IMR-90 (cell line): ENCODE results near the gene RBFOX2. TPM values are rescaled to one million over a fixed set of nuclear protein-coding genes. Genes with fewer than 3 reads are reported as not detected.

Experiments
- ATAC-seq: fragments of 200-7000 bp; cut with Tn5 transposase; 2 replicates; pipeline ENCODE4 v1.9.1; 2020; ENCODE audit warnings: low read depth, mild to moderate bottlenecking, moderate library complexity
- BruUV-seq: library from RNA; stranded (reverse); fragments of 400-500 nt; replicated peaks from 2 replicates; lab custom pipeline; 2021; lab: Mats Ljungman, UMichigan
- CTCF ChIA-PET: fragments of 300-600 bp; formaldehyde crosslinking; extraction: SDS; loops from one replicate; lab custom pipeline; 2021; ENCODE audit warnings: antibody characterized with exemption; lab: Yijun Ruan, JAX
- POLR2A ChIA-PET: fragments of 300-600 bp; sonication (Branson Sonifier 250); formaldehyde crosslinking; loops from one replicate; lab custom pipeline; 2022; ENCODE audit warnings: antibody characterized with exemption; ENCODE audit not compliant: unreplicated experiment; lab: Charles Lee
- DNase-seq: peaks from one replicate; pipeline ENCODE4 v3.0.0; 2013
- H2AFZ ChIP-seq: replicated peaks from 2 replicates; pipeline ENCODE3; 2013; ENCODE audit warnings: low read length, mild to moderate bottlenecking; ENCODE audit not compliant: poor library complexity
- H2AK5ac ChIP-seq: 2 replicates; pipeline ENCODE4 v1.6.1; 2013; ENCODE audit warnings: low read depth, low read length, inconsistent platforms
- H2AK9ac ChIP-seq: replicated peaks from 2 replicates; pipeline ENCODE3; 2013; ENCODE audit warnings: mild to moderate bottlenecking, low read depth, low read length, moderate library complexity; ENCODE audit not compliant: poor library complexity
- H2BK120ac ChIP-seq: 2 replicates; pipeline ENCODE4 v1.6.1; 2013; ENCODE audit warnings: low read depth, low read length, inconsistent platforms
- H2BK15ac ChIP-seq: 3 replicates; pipeline ENCODE4 v1.6.1; 2013; ENCODE audit warnings: low read depth, low read length, inconsistent platforms
- H2BK20ac ChIP-seq: 2 replicates; pipeline ENCODE4 v1.6.1; 2013; ENCODE audit warnings: low read depth, mild to moderate bottlenecking, inconsistent platforms, low read length, moderate library complexity
- H2BK5ac ChIP-seq: 2 replicates; pipeline ENCODE4 v1.6.1; 2013; ENCODE audit warnings: mild to moderate bottlenecking, low read depth, low read length, inconsistent platforms; ENCODE audit not compliant: poor library complexity, severe bottlenecking
- H3K14ac ChIP-seq: replicated peaks from 2 replicates; pipeline ENCODE4 v1.6.1; 2013; ENCODE audit warnings: low read depth, low read length, inconsistent platforms
- H3K18ac ChIP-seq: 2 replicates; pipeline ENCODE4 v1.6.1; 2013; ENCODE audit warnings: low read depth, low read length, control low read depth
- H3K23ac ChIP-seq: 2 replicates; pipeline ENCODE4 v1.6.1; 2013; ENCODE audit warnings: low read depth, low read length, inconsistent platforms
- H3K27ac ChIP-seq: 2 replicates; pipeline ENCODE4 v1.5.1; 2013; ENCODE audit warnings: mild to moderate bottlenecking, control low read depth, low read length; ENCODE audit not compliant: insufficient read depth
- H3K27me3 ChIP-seq: 2 replicates; pipeline ENCODE4 v1.6.1; 2013; ENCODE audit warnings: low read length; ENCODE audit not compliant: control insufficient read depth, insufficient read depth
- H3K36me3 ChIP-seq: 2 replicates; pipeline ENCODE4 v1.6.1; 2013; ENCODE audit warnings: low read length, mixed read lengths; ENCODE audit not compliant: control insufficient read depth, insufficient read depth
- H3K4ac ChIP-seq: 2 replicates; pipeline ENCODE4 v1.6.1; 2013; ENCODE audit warnings: low read depth, low read length, inconsistent platforms
- H3K4me1 ChIP-seq: 2 replicates; pipeline ENCODE4 v1.6.1; 2013; ENCODE audit warnings: low read length, mixed read lengths; ENCODE audit not compliant: control insufficient read depth, insufficient read depth
- H3K4me2 ChIP-seq: 2 replicates; pipeline ENCODE4 v1.6.1; 2013; ENCODE audit warnings: low read depth, mild to moderate bottlenecking, control low read depth, low read length, moderate library complexity
- H3K4me3 ChIP-seq: 2 replicates; pipeline ENCODE4 v1.5.1; 2013; ENCODE audit warnings: low read depth, mild to moderate bottlenecking, control low read depth, low read length, moderate library complexity; ENCODE audit not compliant: insufficient read depth
- H3K56ac ChIP-seq: 2 replicates; pipeline ENCODE4 v1.6.1; 2013; ENCODE audit warnings: low read length, inconsistent platforms; ENCODE audit not compliant: insufficient read depth; ENCODE audit errors: extremely low read depth
- H3K79me1 ChIP-seq, 2 experiments: 2 replicates each; pipeline ENCODE4 v1.6.1; 2013; ENCODE audit warnings: low read length in 2 of 2, inconsistent platforms in 1 of 2, low read depth in 1 of 2
- H3K9ac ChIP-seq: 2 replicates; pipeline ENCODE4 v1.6.1; 2013; ENCODE audit warnings: low read depth, low read length, control low read depth
- H3K9me1 ChIP-seq: 2 replicates; pipeline ENCODE4 v1.6.1; 2013; ENCODE audit warnings: low read length, inconsistent platforms; ENCODE audit not compliant: insufficient read depth
- H3K9me3 ChIP-seq: 2 replicates; pipeline ENCODE4 v1.6.1; 2013; ENCODE audit warnings: low read length; ENCODE audit not compliant: control insufficient read depth, insufficient read depth
- H4K20me1 ChIP-seq: 2 replicates; pipeline ENCODE4 v1.6.1; 2013; ENCODE audit warnings: low read length, inconsistent platforms; ENCODE audit not compliant: insufficient read depth
- H4K5ac ChIP-seq: 2 replicates; pipeline ENCODE4 v1.6.1; 2013; ENCODE audit warnings: mild to moderate bottlenecking, low read depth, low read length, control low read depth
- H4K8ac ChIP-seq, 2 experiments: 2 replicates each; pipeline ENCODE4 v1.6.1; 2013; ENCODE audit warnings: low read depth in 2 of 2, low read length in 2 of 2, control low read depth in 1 of 2, inconsistent platforms in 1 of 2
- H4K91ac ChIP-seq: 2 replicates; pipeline ENCODE4 v1.6.1; 2013; ENCODE audit warnings: low read depth, low read length, inconsistent platforms; ENCODE audit not compliant: insufficient read depth
- BHLHE40 ChIP-seq: fragments of 150-350 bp; IDR thresholded peaks from 2 replicates; pipeline ENCODE4 v1.6.1; 2016; ENCODE audit warnings: mild to moderate bottlenecking, low read depth, low read length
- CEBPB ChIP-seq: IDR thresholded peaks from 2 replicates; pipeline ENCODE4 v1.6.1; 2012; ENCODE audit warnings: low read depth, low read length, improper control_type of control experiment
- CHD1 ChIP-seq: IDR thresholded peaks from 2 replicates; pipeline ENCODE4 v1.6.1; 2012; ENCODE audit warnings: low read depth, low read length, improper control_type of control experiment
- FOS ChIP-seq: fragments of 150-350 bp; IDR thresholded peaks from 2 replicates; pipeline ENCODE4 v1.6.1; 2016; ENCODE audit warnings: low read depth, low read length
- MAFK ChIP-seq: IDR thresholded peaks from 2 replicates; pipeline ENCODE4 v1.6.1; 2012; ENCODE audit warnings: low read depth, low read length, improper control_type of control experiment
- MAZ ChIP-seq: IDR thresholded peaks from 2 replicates; pipeline ENCODE4 v1.6.1; 2012; ENCODE audit warnings: low read depth, mild to moderate bottlenecking, low read length, improper control_type of control experiment, moderate library complexity, borderline replicate concordance
- MXI1 ChIP-seq: IDR thresholded peaks from 2 replicates; pipeline ENCODE4 v1.6.1; 2012; ENCODE audit warnings: low read depth, mild to moderate bottlenecking, low read length, moderate library complexity, borderline replicate concordance
- NFE2L2 ChIP-seq: fragments of 150-350 bp; IDR thresholded peaks from 2 replicates; pipeline ENCODE4 v1.6.1; 2016; ENCODE audit warnings: low read depth, mild to moderate bottlenecking, low read length
- POLR2A ChIP-seq: IDR thresholded peaks from 2 replicates; pipeline ENCODE4 v1.6.1; 2012; ENCODE audit warnings: mild to moderate bottlenecking, low read depth, low read length
- RAD21 ChIP-seq: IDR thresholded peaks from 2 replicates; pipeline ENCODE4 v1.6.1; 2012; ENCODE audit warnings: low read length, improper control_type of control experiment
- RFX5 ChIP-seq: IDR thresholded peaks from 2 replicates; pipeline ENCODE4 v1.8.0; 2012; ENCODE audit warnings: low read depth, mild to moderate bottlenecking, low read length, moderate library complexity
- SMC3 ChIP-seq: fragments of 150-350 bp; IDR thresholded peaks from 2 replicates; pipeline ENCODE4 v1.6.1; 2016; ENCODE audit warnings: low read depth, mild to moderate bottlenecking, antibody characterized with exemption, low read length, moderate library complexity
- WGBS, 2 experiments: methylation state at CpG; one replicate each; pipeline versions ENCODE4 v1.1.5 to v1.1.7; 2013; ENCODE audit warnings: missing lambda C conversion rate in 2 of 2; ENCODE audit not compliant: insufficient read length in 1 of 2; ENCODE audit errors: extremely low coverage in 2 of 2; 5-methylcytosine and 5-hydroxymethylcytosine counted together
- dilution Hi-C: fragments of 300-500 bp; cut with HindIII; formaldehyde crosslinking; loops from one replicate; pipeline ENCODE4 v1.14.3; 2018; ENCODE audit warnings: low sequenced_read_pairs; ENCODE audit not compliant: unreplicated experiment
- in situ Hi-C: fragments of 300-500 bp; cut with MboI; formaldehyde crosslinking; loops from 3 replicates; pipeline ENCODE4 v1.14.3; 2019; ENCODE audit warnings: low sequenced_read_pairs, inconsistent platforms, mixed read lengths
- intact Hi-C: fragments of 100-400 bp; cut with micrococcal nuclease; formaldehyde crosslinking; loops from 2 replicates; pipeline ENCODE4 v1.10.0; 2022
- polyA plus RNA-seq, 3 experiments: library from polyadenylated mRNA; depleted of rRNA; stranded (reverse); fragments of >200 nt; gene quantifications; 2 replicates each; pipeline ENCODE4 v1.2.3, GENCODE V29; 2012; ENCODE audit warnings: low replicate concordance in 1 of 3
- total RNA-seq: library from RNA; depleted of rRNA; stranded (reverse); fragments of >200 nt; gene quantifications from 2 replicates; pipeline ENCODE4 v1.2.3, GENCODE V29; 2012
- TF ChIP-seq, protein P1 (sequence below): conservative IDR thresholded peaks from 2 replicates; pipeline ENCODE4 v1.5.1; 2012; ENCODE audit warnings: mild to moderate bottlenecking, low read depth, low read length, improper control_type of control experiment
- TF ChIP-seq, protein P2 (sequence below): fragments of 150-350 bp; IDR thresholded peaks from 2 replicates; pipeline ENCODE4 v1.6.1; 2017; ENCODE audit warnings: mild to moderate bottlenecking, antibody characterized with exemption, low read length, low read depth
- TF ChIP-seq, protein P3 (sequence below): fragments of 150-350 bp; IDR thresholded peaks from 2 replicates; pipeline ENCODE4 v1.6.1; 2016; ENCODE audit warnings: low read depth, mild to moderate bottlenecking, low read length, moderate library complexity, borderline replicate concordance

The RBFOX2 gene
- total and polyA plus RNA-seq, 2 of the 4 experiments (the other 2 are of a cell fraction), result 146 to 178 TPM

DNA sequence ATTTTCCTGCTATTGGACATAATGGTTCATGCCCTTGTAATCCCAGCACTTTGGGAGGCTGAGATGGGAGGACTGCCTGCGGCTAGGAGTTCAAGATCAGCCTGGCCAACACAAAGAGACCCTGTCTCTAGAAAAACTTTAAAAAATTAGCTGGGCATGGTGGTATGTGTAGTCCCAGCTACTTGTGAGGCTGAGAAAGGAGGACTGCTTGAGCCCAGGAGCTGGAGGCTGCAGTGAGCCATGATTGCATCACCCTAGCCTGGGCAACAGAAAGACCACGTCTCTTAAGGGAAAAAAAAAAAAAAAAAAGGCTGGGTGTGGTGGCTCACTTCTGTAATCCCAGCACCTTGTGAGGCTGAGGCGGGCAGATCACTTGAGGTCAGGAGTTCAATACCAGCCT, 217.0 kb downstream of the RBFOX2 start:
- H3K56ac ChIP-seq, result no peak overlapping the region
- dilution Hi-C loops, result no loop called here
- H3K4me2 ChIP-seq, result no peak overlapping the region
- no peak overlapping the region for H3K14ac ChIP-seq
- H2BK15ac ChIP-seq, result no peak overlapping the region
- TF ChIP-seq, protein P1, sequence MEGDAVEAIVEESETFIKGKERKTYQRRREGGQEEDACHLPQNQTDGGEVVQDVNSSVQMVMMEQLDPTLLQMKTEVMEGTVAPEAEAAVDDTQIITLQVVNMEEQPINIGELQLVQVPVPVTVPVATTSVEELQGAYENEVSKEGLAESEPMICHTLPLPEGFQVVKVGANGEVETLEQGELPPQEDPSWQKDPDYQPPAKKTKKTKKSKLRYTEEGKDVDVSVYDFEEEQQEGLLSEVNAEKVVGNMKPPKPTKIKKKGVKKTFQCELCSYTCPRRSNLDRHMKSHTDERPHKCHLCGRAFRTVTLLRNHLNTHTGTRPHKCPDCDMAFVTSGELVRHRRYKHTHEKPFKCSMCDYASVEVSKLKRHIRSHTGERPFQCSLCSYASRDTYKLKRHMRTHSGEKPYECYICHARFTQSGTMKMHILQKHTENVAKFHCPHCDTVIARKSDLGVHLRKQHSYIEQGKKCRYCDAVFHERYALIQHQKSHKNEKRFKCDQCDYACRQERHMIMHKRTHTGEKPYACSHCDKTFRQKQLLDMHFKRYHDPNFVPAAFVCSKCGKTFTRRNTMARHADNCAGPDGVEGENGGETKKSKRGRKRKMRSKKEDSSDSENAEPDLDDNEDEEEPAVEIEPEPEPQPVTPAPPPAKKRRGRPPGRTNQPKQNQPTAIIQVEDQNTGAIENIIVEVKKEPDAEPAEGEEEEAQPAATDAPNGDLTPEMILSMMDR, result no peak
- TF ChIP-seq FOS (no peak), BHLHE40 (no peak), CEBPB (no peak), NFE2L2 (no peak), MAFK (no peak), POLR2A (no peak), MAZ (no peak), MXI1 (no peak), SMC3 (no peak), RFX5 (no peak), CHD1 (no peak), RAD21 (no peak)
- TF ChIP-seq, protein P2, sequence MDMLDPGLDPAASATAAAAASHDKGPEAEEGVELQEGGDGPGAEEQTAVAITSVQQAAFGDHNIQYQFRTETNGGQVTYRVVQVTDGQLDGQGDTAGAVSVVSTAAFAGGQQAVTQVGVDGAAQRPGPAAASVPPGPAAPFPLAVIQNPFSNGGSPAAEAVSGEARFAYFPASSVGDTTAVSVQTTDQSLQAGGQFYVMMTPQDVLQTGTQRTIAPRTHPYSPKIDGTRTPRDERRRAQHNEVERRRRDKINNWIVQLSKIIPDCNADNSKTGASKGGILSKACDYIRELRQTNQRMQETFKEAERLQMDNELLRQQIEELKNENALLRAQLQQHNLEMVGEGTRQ, result no peak
- TF ChIP-seq, protein P3, sequence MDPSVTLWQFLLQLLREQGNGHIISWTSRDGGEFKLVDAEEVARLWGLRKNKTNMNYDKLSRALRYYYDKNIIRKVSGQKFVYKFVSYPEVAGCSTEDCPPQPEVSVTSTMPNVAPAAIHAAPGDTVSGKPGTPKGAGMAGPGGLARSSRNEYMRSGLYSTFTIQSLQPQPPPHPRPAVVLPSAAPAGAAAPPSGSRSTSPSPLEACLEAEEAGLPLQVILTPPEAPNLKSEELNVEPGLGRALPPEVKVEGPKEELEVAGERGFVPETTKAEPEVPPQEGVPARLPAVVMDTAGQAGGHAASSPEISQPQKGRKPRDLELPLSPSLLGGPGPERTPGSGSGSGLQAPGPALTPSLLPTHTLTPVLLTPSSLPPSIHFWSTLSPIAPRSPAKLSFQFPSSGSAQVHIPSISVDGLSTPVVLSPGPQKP, result no peak
- no CpG with 5 or more reads among the region's 3 CpGs for WGBS, 2 experiments
- H3K4ac ChIP-seq, result no peak overlapping the region
- no peak overlapping the region for H3K27ac ChIP-seq
- H4K8ac ChIP-seq, result no peak overlapping the region
- intact Hi-C loops, result no loop called here
- H3K9ac ChIP-seq, result no peak overlapping the region
- H3K9me3 ChIP-seq, result peaks cover 3% of the 10 kb centered on the region
- ATAC-seq (no peak), DNase-seq (no peak)
- POLR2A ChIA-PET, result no interaction called here
- H3K23ac ChIP-seq, result no peak overlapping the region
- no peak overlapping the region for H2BK20ac ChIP-seq
- no peak overlapping the region for H4K5ac ChIP-seq
- peaks cover under 1% of the 10 kb centered on the region; the same call in 1 of the 2 replicates for H3K4me1 ChIP-seq
- no peak overlapping the region for H4K91ac ChIP-seq
- H3K18ac ChIP-seq, result no peak overlapping the region
- H3K9me1 ChIP-seq, result peaks cover 9% of the 10 kb centered on the region
- H2AK5ac ChIP-seq, result no peak overlapping the region
- no peak overlapping the region for H2AK9ac ChIP-seq
- no peak overlapping the region for H2AFZ ChIP-seq
- no peaks in the 10 kb centered on the region for H3K27me3 ChIP-seq
- no peak overlapping the region for H2BK5ac ChIP-seq
- H3K79me1 ChIP-seq, result peaks cover 25 to 69% of the 10 kb centered on the region in 2 experiments
- BruUV-seq, result no TSS peak
- CTCF ChIA-PET, result no interaction called here
- in situ Hi-C loops, result no loop called here
- H4K20me1 ChIP-seq, result peaks cover 40% of the 10 kb centered on the region
- peaks cover 17% of the 10 kb centered on the region for H3K36me3 ChIP-seq
- H2BK120ac ChIP-seq, result no peak overlapping the region
- no peak overlapping the region for H3K4me3 ChIP-seq
